Mesenchymal stem cell (in vitro differentiated cells and primary cell): ENCODE measurements around the gene EPAS1.

Experiments
- DNase-seq: peaks from one replicate; pipeline ENCODE4 v3.0.0-alpha.2; 2013
- H2AFZ ChIP-seq: one replicate; pipeline ENCODE4 v1.6.1; 2013; ENCODE audit warnings: low read depth, mild to moderate bottlenecking, control low read depth, inconsistent platforms, low read length, moderate library complexity
- H2AK5ac ChIP-seq: 2 replicates; pipeline ENCODE4 v1.6.1; 2013; ENCODE audit warnings: low read length, moderate library complexity, mild to moderate bottlenecking, inconsistent platforms; ENCODE audit not compliant: severe bottlenecking
- H2BK120ac ChIP-seq: one replicate; pipeline ENCODE4 v1.6.1; 2013; ENCODE audit warnings: low read depth, mild to moderate bottlenecking, inconsistent platforms, low read length, moderate library complexity
- H2BK12ac ChIP-seq, 2 experiments: one replicate each; pipeline ENCODE4 v1.6.1; 2013; ENCODE audit warnings: inconsistent platforms in 2 of 2, low read length in 2 of 2, mild to moderate bottlenecking in 2 of 2, moderate library complexity in 2 of 2, control low read depth in 1 of 2
- H2BK15ac ChIP-seq: one replicate; pipeline ENCODE4 v1.6.1; 2013; ENCODE audit warnings: mild to moderate bottlenecking, low read depth, inconsistent platforms; ENCODE audit not compliant: poor library complexity, severe bottlenecking
- H2BK5ac ChIP-seq: 2 replicates; pipeline ENCODE4 v1.6.1; 2013; ENCODE audit warnings: low read depth, mild to moderate bottlenecking, low read length, control low read depth, inconsistent platforms; ENCODE audit not compliant: poor library complexity, severe bottlenecking
- H3K14ac ChIP-seq, 2 experiments: one replicate each; pipeline ENCODE4 v1.6.1; 2013; ENCODE audit warnings: inconsistent platforms in 2 of 2, low read length in 2 of 2, control low read depth in 1 of 2, mild to moderate bottlenecking in 1 of 2, moderate library complexity in 1 of 2
- H3K18ac ChIP-seq, 2 experiments: one replicate each; pipeline ENCODE4 v1.6.1; 2013; ENCODE audit warnings: inconsistent platforms in 2 of 2, low read length in 2 of 2, control low read depth in 1 of 2, low read depth in 1 of 2, mild to moderate bottlenecking in 1 of 2
- H3K23ac ChIP-seq, 2 experiments: one replicate each; pipeline ENCODE4 v1.6.1; 2013; ENCODE audit warnings: inconsistent platforms in 2 of 2, low read length in 2 of 2, mild to moderate bottlenecking in 2 of 2, moderate library complexity in 2 of 2, control low read depth in 1 of 2
- H3K27ac ChIP-seq: 2 replicates; pipeline ENCODE4 v1.5.1; 2013; ENCODE audit warnings: mild to moderate bottlenecking, moderate library complexity, low read length, control low read depth, inconsistent platforms; ENCODE audit not compliant: poor library complexity, severe bottlenecking
- H3K27me3 ChIP-seq, 2 experiments: 2 replicates each; pipeline versions ENCODE4 v1.6.1 to v1.7.0; 2013; ENCODE audit warnings: low read length in 2 of 2, mild to moderate bottlenecking in 2 of 2, moderate library complexity in 2 of 2, control low read depth in 1 of 2, inconsistent platforms in 1 of 2; ENCODE audit not compliant: control insufficient read depth in 1 of 2, insufficient read depth in 1 of 2
- H3K36me3 ChIP-seq, 2 experiments: 2 replicates each; pipeline versions ENCODE4 v1.6.1 to v1.7.0; 2013; ENCODE audit warnings: low read length in 2 of 2, control low read depth in 1 of 2, inconsistent platforms in 1 of 2, low read depth in 1 of 2, mild to moderate bottlenecking in 1 of 2; ENCODE audit not compliant: insufficient read depth in 2 of 2, control insufficient read depth in 1 of 2
- H3K4ac ChIP-seq, 2 experiments: one replicate each; pipeline ENCODE4 v1.6.1; 2013; ENCODE audit warnings: inconsistent platforms in 2 of 2, low read length in 2 of 2, mild to moderate bottlenecking in 2 of 2, moderate library complexity in 2 of 2, control low read depth in 1 of 2, low read depth in 1 of 2
- H3K4me1 ChIP-seq: 2 replicates; pipeline ENCODE4 v1.6.1; 2013; ENCODE audit warnings: low read depth, low read length, control low read depth; ENCODE audit not compliant: control insufficient read depth, insufficient read depth
- H3K4me2 ChIP-seq: 2 replicates; pipeline ENCODE4 v1.6.1; 2013; ENCODE audit warnings: low read length, mild to moderate bottlenecking, inconsistent platforms; ENCODE audit not compliant: poor library complexity, severe bottlenecking
- H3K4me3 ChIP-seq, 2 experiments: 2 replicates each; pipeline versions ENCODE4 v1.5.1 to v1.7.0; 2013; ENCODE audit warnings: low read length in 2 of 2, mild to moderate bottlenecking in 2 of 2, control low read depth in 1 of 2, low read depth in 1 of 2; ENCODE audit not compliant: insufficient read depth in 1 of 2
- H3K79me1 ChIP-seq: replicated peaks from 2 replicates; pipeline ENCODE4 v1.6.1; 2013; ENCODE audit warnings: mild to moderate bottlenecking, control low read depth, low read length, inconsistent platforms; ENCODE audit not compliant: poor library complexity, severe bottlenecking
- H3K9ac ChIP-seq: 2 replicates; pipeline ENCODE4 v1.7.0; 2013; ENCODE audit warnings: mild to moderate bottlenecking, low read length, moderate library complexity
- H3K9me3 ChIP-seq: 2 replicates; pipeline ENCODE4 v1.7.0; 2013; ENCODE audit warnings: mild to moderate bottlenecking, low read length; ENCODE audit not compliant: control insufficient read depth
- H4K8ac ChIP-seq: one replicate; pipeline ENCODE4 v1.6.1; 2013; ENCODE audit warnings: inconsistent platforms, mild to moderate bottlenecking, low read length, moderate library complexity
- H4K91ac ChIP-seq: one replicate; pipeline ENCODE4 v1.6.1; 2013; ENCODE audit warnings: mild to moderate bottlenecking, low read length, inconsistent platforms
- WGBS: methylation state at CpG from one replicate; pipeline ENCODE4 v1.1.7; 2013; ENCODE audit warnings: mixed read lengths; 5-methylcytosine and 5-hydroxymethylcytosine counted together

Gene EPAS1

GRCh38 chr2:46347648-46348280, 50.6 kb downstream of the EPAS1 start:
- peaks cover 26 to 53% of the 10 kb centered on the region in 2 experiments for H3K36me3 ChIP-seq
- H2BK120ac ChIP-seq: no peak overlapping the region
- no peak overlapping the region for H3K9ac ChIP-seq
- no peak overlapping the region for H2BK15ac ChIP-seq
- H3K79me1 ChIP-seq: peaks cover 6% of the 10 kb centered on the region
- H3K4me1 ChIP-seq: no peaks in the 10 kb centered on the region
- no peak overlapping the region for H4K91ac ChIP-seq
- DNase-seq: no peak
- no peak overlapping the region for H2BK5ac ChIP-seq
- H3K18ac ChIP-seq: no peak overlapping the region
- H2AK5ac ChIP-seq: no peak overlapping the region
- H3K27ac ChIP-seq: no peak overlapping the region
- no peak overlapping the region for H4K8ac ChIP-seq
- 95% methylated on average over 11 of the region's 11 CpGs for WGBS
- no peak overlapping the region for H3K4me2 ChIP-seq
- H3K27me3 ChIP-seq: no peaks in the 10 kb centered on the region
- no peak overlapping the region for H3K4ac ChIP-seq
- no peak overlapping the region for H2AFZ ChIP-seq
- H3K4me3 ChIP-seq: no peak overlapping the region
- no peaks in the 10 kb centered on the region for H3K9me3 ChIP-seq
- H3K14ac ChIP-seq: no peak overlapping the region
- H2BK12ac ChIP-seq: no peak overlapping the region
- no peak overlapping the region for H3K23ac ChIP-seq

GRCh38 chr2:46349115-46349547, 51.9 kb downstream of the EPAS1 start:
- Histone ChIP-seq H3K9ac (no peak overlapping the region), H3K4me1 (no peaks in the 10 kb centered on the region), H2AFZ (no peak overlapping the region), H3K27me3 (no peaks in the 10 kb centered on the region), H2BK12ac (no peak overlapping the region), H3K9me3 (no peaks in the 10 kb centered on the region), H3K27ac (no peak overlapping the region), H3K4me2 (no peak overlapping the region), H3K79me1 (peaks cover 4% of the 10 kb centered on the region), H4K91ac (no peak overlapping the region), H4K8ac (no peak overlapping the region), H2BK5ac (no peak overlapping the region), H2BK120ac (no peak overlapping the region), H3K14ac (no peak overlapping the region), H3K23ac (no peak overlapping the region), H3K4ac (no peak overlapping the region), H3K4me3 (no peak overlapping the region), H2AK5ac (no peak overlapping the region), H2BK15ac (no peak overlapping the region), H3K18ac (no peak overlapping the region), H3K36me3 (peaks cover 26 to 61% of the 10 kb centered on the region in 2 experiments)
- 81% methylated on average over 6 of the region's 6 CpGs for WGBS
- DNase-seq: no peak

GRCh38 chr2:46350029-46350689, 53.0 kb downstream of the EPAS1 start:
- Histone ChIP-seq H3K4ac (no peak overlapping the region), H3K4me1 (no peaks in the 10 kb centered on the region), H4K91ac (no peak overlapping the region), H2BK120ac (no peak overlapping the region), H2BK15ac (no peak overlapping the region), H3K4me2 (no peak overlapping the region), H2BK5ac (no peak overlapping the region), H3K27me3 (no peaks in the 10 kb centered on the region), H3K23ac (no peak overlapping the region), H3K36me3 (peaks cover 29 to 69% of the 10 kb centered on the region in 2 experiments), H2BK12ac (no peak overlapping the region), H2AFZ (no peak overlapping the region), H3K14ac (no peak overlapping the region), H3K27ac (no peak overlapping the region), H3K4me3 (no peak overlapping the region), H4K8ac (no peak overlapping the region), H3K79me1 (peaks cover 4% of the 10 kb centered on the region), H3K9me3 (no peaks in the 10 kb centered on the region), H2AK5ac (no peak overlapping the region), H3K9ac (no peak overlapping the region), H3K18ac (no peak overlapping the region)
- DNase-seq: no peak
- 90% methylated on average over 7 of the region's 8 CpGs for WGBS

- H3K4me1 ChIP-seq: no peaks in the 10 kb centered on the region
- no peak overlapping the region for H2AFZ ChIP-seq
- no peaks in the 10 kb centered on the region for H3K9me3 ChIP-seq
- H2BK12ac ChIP-seq: no peak overlapping the region
- no peaks in the 10 kb centered on the region for H3K27me3 ChIP-seq
- peaks cover 2% of the 10 kb centered on the region for H3K79me1 ChIP-seq
- H3K4ac ChIP-seq: no peak overlapping the region
- peaks cover 35 to 80% of the 10 kb centered on the region in 2 experiments for H3K36me3 ChIP-seq
- no peak overlapping the region for H3K27ac ChIP-seq
- no peak overlapping the region for H2BK120ac ChIP-seq
- DNase-seq: no peak
- no peak overlapping the region for H3K18ac ChIP-seq
- H4K91ac ChIP-seq: no peak overlapping the region
- no peak overlapping the region for H2AK5ac ChIP-seq
- H3K4me2 ChIP-seq: no peak overlapping the region
- no peak overlapping the region for H3K9ac ChIP-seq
- no peak overlapping the region for H3K23ac ChIP-seq
- H2BK15ac ChIP-seq: no peak overlapping the region
- H4K8ac ChIP-seq: no peak overlapping the region
- no peak overlapping the region for H2BK5ac ChIP-seq
- H3K14ac ChIP-seq: no peak overlapping the region
- no peak overlapping the region for H3K4me3 ChIP-seq
- 97% methylated on average over 4 of the region's 5 CpGs for WGBS
Measured at GRCh38 chr2:46351098-46351749, 54.0 kb downstream of the EPAS1 start.
